Measurements from ENCODE around the gene ELANE. TPM values are rescaled to one million over a fixed set of nuclear protein-coding genes. Genes with fewer than 3 reads are reported as not detected.
"Not testable (repeated sequence)": the region's sequence is repeated elsewhere in the genome, so short reads cannot be mapped to it uniquely, and the experiment has no call there.

ELANE gene
- total RNA-seq, 1 donor from 2014 or later, result not detected

GRCh38 chr19:887072-887471, 35.0 kb downstream of the ELANE start:
- no peaks in the 10 kb centered on the region for H3K9me3 Mint-ChIP-seq
- intact Hi-C loops (cut with micrococcal nuclease), result no loop called here
- no peak for DNase-seq (ENCODE audit: low spot score)
- no peaks in the 10 kb centered on the region for H3K27me3 Mint-ChIP-seq (ENCODE audit: low read depth)
- H3K4me1 Mint-ChIP-seq (ENCODE audit: low read depth), result peaks cover 1% of the 10 kb centered on the region
- H3K4me3 Mint-ChIP-seq (ENCODE audit: low read depth), result no peak overlapping the region
- no peak overlapping the region for H3K27ac Mint-ChIP-seq
- peaks cover 14% of the 10 kb centered on the region for H3K36me3 Mint-ChIP-seq (ENCODE audit: low read depth)

- peaks cover 14% of the 10 kb centered on the region for H3K36me3 Mint-ChIP-seq (ENCODE audit: low read depth)
- no peaks in the 10 kb centered on the region for H3K27me3 Mint-ChIP-seq (ENCODE audit: low read depth)
- no peak overlapping the region for H3K27ac Mint-ChIP-seq
- no peaks in the 10 kb centered on the region for H3K9me3 Mint-ChIP-seq
- H3K4me3 Mint-ChIP-seq (ENCODE audit: low read depth), result no peak overlapping the region
- peaks cover 3% of the 10 kb centered on the region for H3K4me1 Mint-ChIP-seq (ENCODE audit: low read depth)
- intact Hi-C loops (cut with micrococcal nuclease), result no loop called here
- no peak for DNase-seq (ENCODE audit: low spot score)
These were observed 35.5 kb downstream of the ELANE start for GRCh38 chr19:887599-887998.

DNA sequence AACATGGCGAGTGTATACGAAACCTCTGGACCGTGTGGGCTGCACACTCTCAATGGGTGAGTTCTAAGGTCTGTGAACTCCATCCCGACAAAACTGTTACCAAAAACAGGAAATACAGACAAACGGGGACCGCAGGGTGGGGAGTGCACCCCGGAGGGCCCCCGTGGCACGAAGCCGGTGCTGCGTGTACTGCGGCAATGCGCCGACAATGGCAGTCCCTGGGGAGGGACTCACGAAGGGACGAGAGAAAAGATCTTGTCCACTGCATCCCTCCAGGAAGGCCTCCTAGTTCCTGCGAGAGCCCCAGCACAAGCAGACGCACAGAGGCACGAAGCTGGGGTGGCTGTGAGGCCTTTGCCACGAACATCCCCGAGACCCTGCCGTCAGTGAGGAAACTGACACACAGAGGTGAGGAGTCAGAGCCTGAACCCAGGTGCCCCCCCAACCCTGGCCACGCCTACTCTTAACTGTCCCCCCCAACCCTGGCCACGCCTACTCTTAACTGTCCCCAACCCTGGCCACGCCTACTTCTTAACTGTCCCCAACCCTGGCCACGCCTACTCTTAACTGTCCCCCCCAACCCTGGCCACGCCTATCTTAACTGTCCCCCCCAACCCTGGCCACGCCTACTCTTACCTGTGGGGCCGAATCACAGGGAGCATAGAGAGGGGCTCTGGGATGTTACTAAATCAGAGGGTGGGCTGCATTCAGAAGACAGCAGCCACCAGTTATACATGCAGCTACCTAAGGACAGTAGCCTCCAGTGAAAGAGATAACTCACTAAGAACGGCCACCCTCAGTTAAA, 36.7 kb downstream of the ELANE start:
- no peak for DNase-seq (ENCODE audit: low spot score)
- Mint-ChIP-seq H3K27me3 (ENCODE audit: low read depth) (no peaks in the 10 kb centered on the region), H3K4me3 (ENCODE audit: low read depth) (no peak overlapping the region), H3K27ac (no peak overlapping the region), H3K9me3 (no peaks in the 10 kb centered on the region), H3K36me3 (ENCODE audit: low read depth) (peaks cover 10% of the 10 kb centered on the region), H3K4me1 (ENCODE audit: low read depth) (peaks cover 8% of the 10 kb centered on the region)
- intact Hi-C loops (cut with micrococcal nuclease), result no loop called here

GRCh38 chr19:889662-890295, 37.7 kb downstream of the ELANE start:
- Mint-ChIP-seq H3K27ac (no peak overlapping the region), H3K4me1 (ENCODE audit: low read depth) (peaks cover 8% of the 10 kb centered on the region), H3K4me3 (ENCODE audit: low read depth) (no peak overlapping the region), H3K27me3 (ENCODE audit: low read depth) (no peaks in the 10 kb centered on the region), H3K36me3 (ENCODE audit: low read depth) (peaks cover 10% of the 10 kb centered on the region), H3K9me3 (no peaks in the 10 kb centered on the region)
- no peak for DNase-seq (ENCODE audit: low spot score)
- intact Hi-C loops (cut with micrococcal nuclease), result no loop called here

GRCh38 chr19:890831-891230, 38.7 kb downstream of the ELANE start:
- Mint-ChIP-seq H3K27me3 (ENCODE audit: low read depth) (no peaks in the 10 kb centered on the region), H3K36me3 (ENCODE audit: low read depth) (peaks cover 10% of the 10 kb centered on the region), H3K4me3 (ENCODE audit: low read depth) (peak overlapping the region; percentile 67), H3K4me1 (ENCODE audit: low read depth) (peaks cover 8% of the 10 kb centered on the region), H3K27ac (no peak overlapping the region), H3K9me3 (no peaks in the 10 kb centered on the region)
- no peak for DNase-seq (ENCODE audit: low spot score)
- intact Hi-C loops (cut with micrococcal nuclease), result no loop called here

GRCh38 chr19:891421-892200, 39.5 kb downstream of the ELANE start:
- Mint-ChIP-seq H3K4me3 (ENCODE audit: low read depth) (peak overlapping the region; percentile 84), H3K27ac (peak overlapping the region; percentile 81), H3K36me3 (ENCODE audit: low read depth) (peaks cover 15% of the 10 kb centered on the region)
- H3K9me3 Mint-ChIP-seq; H3K4me1 Mint-ChIP-seq (ENCODE audit: low read depth); H3K27me3 Mint-ChIP-seq (ENCODE audit: low read depth); DNase-seq (ENCODE audit: low spot score): not testable (repeated sequence)
- intact Hi-C loops (cut with micrococcal nuclease), result loop anchor here (2.0 kb wide), 2 partner anchors 17 to 29 kb away; no protein-coding TSS in a partner anchor

- no peak for DNase-seq (ENCODE audit: low spot score)
- Mint-ChIP-seq H3K27ac (peak overlapping the region; percentile 81), H3K4me1 (ENCODE audit: low read depth) (peaks cover 8% of the 10 kb centered on the region), H3K4me3 (ENCODE audit: low read depth) (peak overlapping the region; percentile 84), H3K9me3 (no peaks in the 10 kb centered on the region), H3K27me3 (ENCODE audit: low read depth) (no peaks in the 10 kb centered on the region), H3K36me3 (ENCODE audit: low read depth) (peaks cover 21% of the 10 kb centered on the region)
- intact Hi-C loops (cut with micrococcal nuclease), result loop anchor here (2.0 kb wide), 2 partner anchors 16 to 30 kb away; no protein-coding TSS in a partner anchor
These were observed 40.3 kb downstream of the ELANE start for GRCh38 chr19:892243-892893.

GRCh38 chr19:892894-893689, 41.0 kb downstream of the ELANE start, which contains the start of the genes MED16 and RNU6-9:
Gene MED16 (minus strand): TSS chr19:893187. CDS start chr19:891131, 2,056 bp downstream.
Gene RNU6-9 (plus strand): TSS chr19:893484.
- intact Hi-C loops (cut with micrococcal nuclease), result loop anchor here (2.0 kb wide), 2 partner anchors 16 to 30 kb away; no protein-coding TSS in a partner anchor
- H3K9me3 Mint-ChIP-seq, result no peaks in the 10 kb centered on the region
- DNase-seq (ENCODE audit: low spot score), result peak; percentile 87
- H3K36me3 Mint-ChIP-seq (ENCODE audit: low read depth), result peaks cover 18% of the 10 kb centered on the region
- H3K27me3 Mint-ChIP-seq (ENCODE audit: low read depth), result no peaks in the 10 kb centered on the region
- H3K4me1 Mint-ChIP-seq (ENCODE audit: low read depth), result peaks cover 8% of the 10 kb centered on the region
- H3K27ac Mint-ChIP-seq, result peak within 1 kb of the TSS; percentile 95
- peak within 1 kb of the TSS; percentile 90 for H3K4me3 Mint-ChIP-seq (ENCODE audit: low read depth)

DNA sequence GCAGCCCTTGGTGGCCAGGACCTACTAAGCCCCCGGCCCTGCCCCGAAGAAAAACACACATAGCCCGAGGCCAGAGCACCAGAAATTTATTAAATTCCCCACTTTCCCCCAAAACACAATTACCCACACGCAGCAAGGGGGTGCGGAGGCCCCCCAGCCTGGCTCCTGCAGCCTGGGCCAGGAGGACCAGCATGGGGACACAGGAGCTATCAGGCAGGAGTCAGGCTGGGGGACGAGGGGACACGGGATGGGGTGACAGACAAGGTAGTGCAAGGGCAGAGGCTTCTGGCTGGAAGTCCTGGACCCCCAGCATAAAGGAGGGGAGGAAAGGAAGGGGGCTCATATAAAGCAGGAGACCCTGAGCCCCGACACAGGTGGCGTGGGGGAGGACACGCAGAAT, 44.3 kb downstream of the ELANE start:
- H3K36me3 Mint-ChIP-seq (ENCODE audit: low read depth), result peaks cover 27% of the 10 kb centered on the region
- peaks cover 7% of the 10 kb centered on the region for H3K4me1 Mint-ChIP-seq (ENCODE audit: low read depth)

GRCh38 chr19:896999-897398, 44.9 kb downstream of the ELANE start:
- H3K27ac Mint-ChIP-seq, result no peak overlapping the region
- peaks cover 30% of the 10 kb centered on the region for H3K36me3 Mint-ChIP-seq (ENCODE audit: low read depth)
- peaks cover 7% of the 10 kb centered on the region for H3K4me1 Mint-ChIP-seq (ENCODE audit: low read depth)
- H3K27me3 Mint-ChIP-seq (ENCODE audit: low read depth), result no peaks in the 10 kb centered on the region
- no peak for DNase-seq (ENCODE audit: low spot score)
- intact Hi-C loops (cut with micrococcal nuclease), result no loop called here
- H3K4me3 Mint-ChIP-seq (ENCODE audit: low read depth), result no peak overlapping the region
- no peaks in the 10 kb centered on the region for H3K9me3 Mint-ChIP-seq

More for the DNA sequence above, 44.3 kb downstream of the ELANE start:
- H3K4me3 Mint-ChIP-seq (ENCODE audit: low read depth), result no peak overlapping the region
- intact Hi-C loops (cut with micrococcal nuclease), result no loop called here
- no peak overlapping the region for H3K27ac Mint-ChIP-seq
- no peaks in the 10 kb centered on the region for H3K27me3 Mint-ChIP-seq (ENCODE audit: low read depth)
- no peak for DNase-seq (ENCODE audit: low spot score)
- H3K9me3 Mint-ChIP-seq, result no peaks in the 10 kb centered on the region

DNA sequence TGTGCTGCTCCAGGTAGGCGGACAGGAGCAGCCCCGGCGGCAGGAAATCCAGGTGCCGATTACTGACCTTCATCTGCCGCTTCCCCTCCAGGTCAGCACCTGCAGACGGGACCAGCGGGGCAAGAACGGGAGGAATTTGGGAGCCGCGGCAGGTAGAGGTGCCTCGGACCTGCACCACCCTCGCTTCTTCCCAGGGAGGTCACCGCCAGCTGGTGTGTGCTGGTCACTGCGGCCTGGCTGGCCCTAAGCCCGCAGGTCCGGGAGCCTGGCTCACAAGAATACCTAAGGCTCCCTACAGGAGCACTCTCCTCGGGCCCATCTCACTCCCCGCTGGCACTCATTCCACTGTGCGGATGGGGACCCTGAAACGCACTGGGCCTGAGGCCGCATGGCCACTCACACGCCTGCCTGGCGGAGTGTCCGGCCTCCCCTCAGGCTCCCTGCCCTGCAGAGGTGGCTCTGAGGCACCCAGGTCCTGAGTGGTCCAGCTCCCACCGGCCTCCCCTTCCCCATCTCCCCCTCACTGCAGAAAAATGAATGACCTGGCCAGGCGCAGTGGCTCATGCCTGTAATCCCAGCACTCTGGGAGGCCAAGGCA, 45.4 kb downstream of the ELANE start:
- H3K36me3 Mint-ChIP-seq (ENCODE audit: low read depth), result peaks cover 32% of the 10 kb centered on the region
- H3K4me3 Mint-ChIP-seq (ENCODE audit: low read depth), result no peak overlapping the region
- no peak overlapping the region for H3K27ac Mint-ChIP-seq
- DNase-seq (ENCODE audit: low spot score), result no peak
- H3K4me1 Mint-ChIP-seq (ENCODE audit: low read depth), result peaks cover 5% of the 10 kb centered on the region
- H3K27me3 Mint-ChIP-seq (ENCODE audit: low read depth), result no peaks in the 10 kb centered on the region
- intact Hi-C loops (cut with micrococcal nuclease), result no loop called here
- no peaks in the 10 kb centered on the region for H3K9me3 Mint-ChIP-seq
